Spleen (tissue), 11 donors: ENCODE results near the gene AP1B1. TPM values are rescaled to one million over a fixed set of nuclear protein-coding genes. Genes with fewer than 3 reads are reported as not detected.

ENCODE experiments used
- DNase-seq: peaks from one replicate; pipeline ENCODE4 v3.0.0-alpha.2; 2020
- H3K27ac ChIP-seq, 8 donors: fragments of 200-600 bp; sonication (generic) in 7 of 8; 1 replicate in 4 of 8; 2 replicates in 4 of 8; pipeline versions ENCODE4 v1.5.0 to v1.8.0; 2016 to 2021; ENCODE audit warnings: inconsistent platforms in 4 of 8, mild to moderate bottlenecking in 4 of 8, moderate library complexity in 1 of 8
- H3K27me3 ChIP-seq, 7 donors: fragments of 200-600 bp; sonication (generic) in 6 of 7; replicated peaks in 1 of 7; 1 replicate in 4 of 7; 2 replicates in 3 of 7; pipeline versions ENCODE4 v1.5.0 to v1.8.0; 2016 to 2021; ENCODE audit warnings: inconsistent platforms in 3 of 7, mild to moderate bottlenecking in 1 of 7
- H3K36me3 ChIP-seq, 6 donors: fragments of 200-600 bp; sonication (generic) in 5 of 6; 1 replicate in 4 of 6; 2 replicates in 2 of 6; pipeline versions ENCODE4 v1.5.0 to v1.8.0; 2016 to 2021; ENCODE audit warnings: inconsistent platforms in 2 of 6
- H3K4me1 ChIP-seq, 6 donors: fragments of 200-600 bp; sonication (generic) in 5 of 6; 1 replicate in 3 of 6; 2 replicates in 3 of 6; pipeline versions ENCODE4 v1.5.0 to v1.8.0; 2016 to 2021; ENCODE audit warnings: inconsistent platforms in 3 of 6
- H3K4me3 ChIP-seq, 8 donors: fragments of 200-600 bp; sonication (generic) in 7 of 8; 1 replicate in 4 of 8; 2 replicates in 4 of 8; pipeline versions ENCODE4 v1.5.0 to v1.8.0; 2016 to 2021; ENCODE audit warnings: inconsistent platforms in 4 of 8, mild to moderate bottlenecking in 4 of 8, moderate library complexity in 2 of 8
- H3K9me3 ChIP-seq, 8 donors: fragments of 200-600 bp; sonication (generic) in 7 of 8; 1 replicate in 4 of 8; 2 replicates in 4 of 8; pipeline versions ENCODE4 v1.5.0 to v1.8.0; 2016 to 2021; ENCODE audit warnings: inconsistent platforms in 4 of 8
- CTCF ChIP-seq, 11 experiments: fragments of 200-600 bp in 7 of 11; fragments of 450-650 bp in 4 of 11; sonication (generic) in 4 of 11; IDR thresholded peaks in 8 of 11; conservative IDR thresholded peaks in 3 of 11; 1 replicate in 7 of 11; 2 replicates in 4 of 11; pipeline versions ENCODE4 v1.4.0 to v1.8.0; 2016 to 2021; ENCODE audit warnings: antibody characterized with exemption in 11 of 11, inconsistent platforms in 4 of 11, mild to moderate bottlenecking in 1 of 11
- POLR2A ChIP-seq, 3 donors: fragments of 450-650 bp; IDR thresholded peaks; one replicate each; pipeline ENCODE4 v1.5.1; 2017; ENCODE audit warnings: antibody characterized with exemption in 3 of 3, mild to moderate bottlenecking in 1 of 3
- POLR2AphosphoS5 ChIP-seq, 3 donors: sonication (generic); formaldehyde crosslinking; IDR thresholded peaks; one replicate each; pipeline ENCODE4 v1.5.1; 2017; ENCODE audit warnings: antibody characterized with exemption in 3 of 3
- WGBS, 5 donors: extraction: QIAGEN DNeasy Blood & Tissue Kit in 3 of 5; methylation state at CpG; one replicate each; pipeline versions ENCODE4 v1.1.5 to v1.1.7; 2013 to 2018; 5-methylcytosine and 5-hydroxymethylcytosine counted together
- intact Hi-C: fragments of 100-400 bp; cut with DNase I; formaldehyde crosslinking; loops from one replicate; pipeline ENCODE4 v1.15.0; 2023; ENCODE audit warnings: low total_unique reads
- polyA plus RNA-seq, 3 donors: library from polyadenylated mRNA; stranded (reverse); fragments of 200-250 nt; gene quantifications; one replicate each; pipeline ENCODE4 v1.2.1, GENCODE V29; 2013
- total RNA-seq, 7 donors: library from RNA; depleted of rRNA in 3 of 7; stranded (reverse); fragments of >200 nt in 3 of 7; fragmentation: NEBNext Ultra II Directional in 4 of 7; extraction: Animal tissue kit (Norgen Biotek cat#: 25700) in 4 of 7; gene quantifications; one replicate each; pipeline versions ENCODE4 v1.1.0 to v1.2.1, GENCODE V29; 2016 to 2021
- donor health status: healthy with polysubstance abuse.
- donor health status: DM: no; HTN: no; CAD: no; lungs with moderate emphysema.
- donor health status: DM: no; HTN: no; CAD: no.
- donor health status: Bipolar disorder and iron deficiency.
- donor health status: healthy.
- donor health status: DM: no; HTN: no; CAD: no.
- donor health status: DM: yes; HTN: yes; CAD: no.

Gene AP1B1
- total and polyA plus RNA-seq, 10 donors = 43.3 to 150 (median 110) TPM

GRCh38 chr22:29301716-29302401, 86.5 kb downstream of the AP1B1 start:
- WGBS, 5 donors = 86 to 91% (median 90%) methylated on average over 9 to 17 of the region's 17 CpGs
- TF ChIP-seq POLR2AphosphoS5 (IDR thresholded peaks at IDR 0.05) = peak in 2 of 3 donors; percentile 51 to 60
- TF ChIP-seq CTCF (IDR thresholded peaks at IDR 0.05 in 8 of 11, conservative IDR thresholded peaks at IDR 0.05 in 3 of 11) = no peak
- no peak overlapping the region for H3K4me3 ChIP-seq
- H3K9me3 ChIP-seq = no peaks in the 10 kb centered on the region
- peaks cover 0 to 21% (median 5%) of the 10 kb centered on the region in 7 donors for H3K27me3 ChIP-seq
- peaks cover 13 to 53% (median 45%) of the 10 kb centered on the region in 6 donors for H3K36me3 ChIP-seq
- intact Hi-C loops = no loop called here
- DNase-seq = no peak
- no peak overlapping the region for H3K27ac ChIP-seq
- H3K4me1 ChIP-seq = peaks cover 3 to 38% (median 25%) of the 10 kb centered on the region in 6 donors

- WGBS, 5 donors = 75 to 91% (median 77%) methylated on average over 10 of the region's 10 CpGs
- Histone ChIP-seq H3K36me3 (peaks cover 13 to 61% (median 53%) of the 10 kb centered on the region in 6 donors), H3K27ac (peak overlapping the region in 1 of 8 donors; percentile 27), H3K9me3 (no peaks in the 10 kb centered on the region), H3K4me3 (no peak overlapping the region), H3K27me3 (peaks cover 0 to 12% (median 2%) of the 10 kb centered on the region in 7 donors), H3K4me1 (peaks cover 2 to 29% (median 18%) of the 10 kb centered on the region in 6 donors)
- TF ChIP-seq CTCF (IDR thresholded peaks at IDR 0.05 in 8 of 11, conservative IDR thresholded peaks at IDR 0.05 in 3 of 11) (no peak), POLR2AphosphoS5 (IDR thresholded peaks at IDR 0.05) (peak in 1 of 3 donors; percentile 38)
- intact Hi-C loops = no loop called here
- no peak for DNase-seq
Measured at GRCh38 chr22:29300807-29301601, 87.4 kb downstream of the AP1B1 start.

- Histone ChIP-seq H3K27ac (peak overlapping the region in 1 of 8 donors; percentile 27), H3K4me3 (no peak overlapping the region), H3K9me3 (no peaks in the 10 kb centered on the region), H3K4me1 (peaks cover 0 to 24% (median 14%) of the 10 kb centered on the region in 6 donors), H3K36me3 (peaks cover 16 to 67% (median 59%) of the 10 kb centered on the region in 6 donors), H3K27me3 (peaks cover 0 to 7% (median 0%) of the 10 kb centered on the region in 7 donors)
- no peak for DNase-seq
- TF ChIP-seq POLR2AphosphoS5 (IDR thresholded peaks at IDR 0.05) (no peak), POLR2A (IDR thresholded peaks at IDR 0.05) (no peak), CTCF (IDR thresholded peaks at IDR 0.05 in 8 of 11, conservative IDR thresholded peaks at IDR 0.05 in 3 of 11) (no peak)
- intact Hi-C loops = no loop called here
- WGBS, 5 donors = 65 to 82% (median 77%) methylated on average over 4 of the region's 4 CpGs
Measured at GRCh38 chr22:29300467-29300806, 87.9 kb downstream of the AP1B1 start.
